HUES64 (cell line): ENCODE measurements around the gene KAZN.

Source experiments
- H3K27ac ChIP-seq: 2 replicates; pipeline ENCODE4 v1.7.0; 2013; ENCODE audit warnings: low read depth, low read length, inconsistent platforms
- H3K27me3 ChIP-seq: 2 replicates; pipeline ENCODE4 v1.6.1; 2013; ENCODE audit warnings: mild to moderate bottlenecking, low read length; ENCODE audit not compliant: insufficient read depth
- H3K36me3 ChIP-seq: 2 replicates; pipeline ENCODE4 v1.6.1; 2013; ENCODE audit warnings: mild to moderate bottlenecking, low read length; ENCODE audit not compliant: insufficient read depth
- H3K4me1 ChIP-seq: 2 replicates; pipeline ENCODE4 v1.6.1; 2013; ENCODE audit warnings: mild to moderate bottlenecking, low read length, moderate library complexity; ENCODE audit not compliant: insufficient read depth
- H3K4me3 ChIP-seq: 2 replicates; pipeline ENCODE4 v1.5.1; 2013; ENCODE audit warnings: mild to moderate bottlenecking, low read length, moderate library complexity
- H3K9ac ChIP-seq: 2 replicates; pipeline ENCODE4 v1.6.1; 2013; ENCODE audit warnings: mild to moderate bottlenecking, low read depth, low read length
- H3K9me3 ChIP-seq: 2 replicates; pipeline ENCODE4 v1.6.1; 2013; ENCODE audit warnings: low read depth, low read length; ENCODE audit not compliant: insufficient read depth
- WGBS: fragments of 150-250, 120-280 bp; methylation state at CpG from one replicate; pipeline ENCODE4 v1.1.7; 2013; ENCODE audit warnings: missing lambda C conversion rate; 5-methylcytosine and 5-hydroxymethylcytosine counted together

Gene KAZN

GRCh38 chr1:14945132-14946010 is 346.9 kb downstream of the KAZN start:
- H3K4me3 ChIP-seq = no peak overlapping the region
- H3K9me3 ChIP-seq = no peaks in the 10 kb centered on the region
- no peak overlapping the region for H3K9ac ChIP-seq
- H3K36me3 ChIP-seq = no peaks in the 10 kb centered on the region
- WGBS = 73% methylated on average over 26 of the region's 26 CpGs
- H3K27ac ChIP-seq = no peak overlapping the region
- H3K4me1 ChIP-seq = peaks cover 41% of the 10 kb centered on the region
- no peaks in the 10 kb centered on the region for H3K27me3 ChIP-seq

DNA sequence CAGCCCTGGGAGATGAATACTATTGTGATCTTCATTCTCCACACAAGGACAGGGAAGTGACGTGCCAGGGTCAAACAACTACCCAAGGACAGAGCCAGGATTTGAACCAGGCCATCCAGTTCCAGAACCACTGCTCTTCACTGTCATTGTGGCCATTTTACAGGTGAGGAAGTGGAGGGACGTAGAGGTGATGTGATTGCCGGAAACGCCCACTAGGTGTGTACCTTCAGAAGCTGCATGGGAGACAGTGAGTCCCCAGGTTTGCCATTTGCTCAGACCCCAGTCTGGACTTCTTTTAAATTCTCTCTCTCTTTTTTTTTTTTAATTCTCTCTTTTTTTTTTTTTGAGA is 347.5 kb downstream of the KAZN start:
- Histone ChIP-seq H3K4me1 (peaks cover 46% of the 10 kb centered on the region), H3K27ac (no peak overlapping the region), H3K4me3 (no peak overlapping the region), H3K36me3 (no peaks in the 10 kb centered on the region), H3K9ac (no peak overlapping the region), H3K9me3 (no peaks in the 10 kb centered on the region), H3K27me3 (no peaks in the 10 kb centered on the region)
- 96% methylated on average over 4 of the region's 4 CpGs for WGBS

- 80% methylated on average over 14 of the region's 14 CpGs for WGBS
- H3K27me3 ChIP-seq = no peaks in the 10 kb centered on the region
- H3K9ac ChIP-seq = no peak overlapping the region
- H3K4me3 ChIP-seq = no peak overlapping the region
- H3K9me3 ChIP-seq = no peaks in the 10 kb centered on the region
- H3K36me3 ChIP-seq = no peaks in the 10 kb centered on the region
- H3K27ac ChIP-seq = no peak overlapping the region
- peaks cover 46% of the 10 kb centered on the region for H3K4me1 ChIP-seq
These were observed 348.3 kb downstream of the KAZN start for GRCh38 chr1:14946684-14947238.

DNA sequence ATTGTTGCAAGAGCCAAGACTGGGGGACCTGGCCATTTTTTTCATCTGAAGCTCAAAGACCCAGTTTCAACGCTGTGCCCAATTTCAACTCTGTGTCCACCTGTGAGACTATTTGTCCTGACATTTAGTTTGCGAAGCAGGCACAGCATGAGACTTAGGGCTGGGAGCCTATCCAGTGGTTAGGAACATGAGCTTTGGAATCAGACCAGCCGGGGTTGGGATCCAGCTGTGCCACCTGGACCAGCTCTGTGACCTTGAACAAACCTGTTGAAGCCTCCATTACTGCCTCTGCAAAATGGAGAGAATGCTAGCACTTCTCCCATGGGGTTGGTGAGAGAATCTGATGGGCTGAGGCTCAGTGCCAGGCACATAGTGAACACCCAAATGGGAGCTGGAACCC is 348.9 kb downstream of the KAZN start:
- no peaks in the 10 kb centered on the region for H3K9me3 ChIP-seq
- peaks cover 44% of the 10 kb centered on the region for H3K4me1 ChIP-seq
- H3K36me3 ChIP-seq = no peaks in the 10 kb centered on the region
- no peak overlapping the region for H3K9ac ChIP-seq
- no peaks in the 10 kb centered on the region for H3K27me3 ChIP-seq
- H3K27ac ChIP-seq = no peak overlapping the region
- 95% methylated on average over 3 of the region's 3 CpGs for WGBS
- no peak overlapping the region for H3K4me3 ChIP-seq

DNA sequence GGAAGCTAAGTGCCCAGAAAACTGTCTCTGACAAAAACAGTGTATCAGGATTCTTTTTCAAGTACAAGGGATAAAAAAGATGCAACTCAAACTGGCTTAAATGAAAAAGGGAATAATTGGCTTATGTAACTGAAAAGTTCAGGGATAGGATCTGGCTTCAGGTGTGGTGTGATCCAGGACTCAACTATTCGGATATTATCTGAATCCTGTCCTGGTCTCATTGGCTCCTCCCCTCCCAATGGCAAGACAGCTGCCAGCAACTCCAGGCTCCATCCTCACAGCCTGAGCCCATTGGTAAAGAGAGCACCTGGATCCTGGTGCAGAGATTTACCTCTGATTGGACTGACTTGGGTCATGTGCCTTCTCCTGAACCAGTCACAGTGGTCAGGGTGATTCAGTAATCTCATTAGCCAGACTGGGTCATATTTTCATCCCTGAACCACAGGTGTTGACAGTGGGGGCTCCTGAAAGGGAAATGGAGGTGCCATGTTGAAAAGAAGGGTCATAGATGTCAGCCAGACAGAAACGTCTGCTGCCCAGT is 349.7 kb downstream of the KAZN start:
- Histone ChIP-seq H3K27me3 (no peaks in the 10 kb centered on the region), H3K27ac (no peak overlapping the region), H3K4me1 (peaks cover 36% of the 10 kb centered on the region), H3K4me3 (no peak overlapping the region), H3K9ac (no peak overlapping the region), H3K36me3 (no peaks in the 10 kb centered on the region), H3K9me3 (no peaks in the 10 kb centered on the region)
- 93% methylated on average over 2 of the region's 2 CpGs for WGBS

DNA sequence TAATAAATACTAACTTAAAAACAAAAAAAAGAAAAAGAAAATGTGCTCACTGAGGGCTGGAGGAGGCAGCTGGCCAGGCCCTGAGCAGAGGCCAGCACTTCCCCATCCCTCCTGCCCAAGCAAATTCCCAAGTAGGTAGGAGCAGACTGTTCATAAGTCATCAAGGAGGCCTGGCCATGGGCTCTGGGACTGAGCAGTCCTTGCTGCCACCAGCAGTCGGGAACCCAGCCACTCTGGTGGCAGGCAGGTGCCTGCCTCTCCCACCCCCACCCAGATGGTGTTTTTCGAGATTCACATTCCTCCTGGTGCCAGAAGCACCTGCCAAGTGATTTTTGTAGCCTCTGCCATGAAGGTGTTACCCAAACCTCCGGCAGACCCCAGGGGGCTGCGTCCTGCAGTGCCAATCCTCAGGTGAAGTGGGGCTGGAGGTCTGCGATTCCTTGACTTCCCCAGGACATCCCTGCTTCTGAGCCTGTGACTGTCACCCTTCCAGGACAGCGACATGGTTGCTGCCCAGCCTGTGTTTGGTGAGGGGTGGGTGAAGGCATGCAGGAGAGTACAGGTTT is 350.9 kb downstream of the KAZN start:
- H3K4me3 ChIP-seq = no peak overlapping the region
- WGBS = 87% methylated on average over 6 of the region's 6 CpGs
- no peak overlapping the region for H3K9ac ChIP-seq
- H3K9me3 ChIP-seq = 0 out of 2 replicates have a peak, but pooled peaks cover 5% of the 10 kb centered on the region
- no peaks in the 10 kb centered on the region for H3K36me3 ChIP-seq
- H3K27me3 ChIP-seq = no peaks in the 10 kb centered on the region
- peaks cover 33% of the 10 kb centered on the region for H3K4me1 ChIP-seq
- no peak overlapping the region; the same call in 1 of the 2 replicates for H3K27ac ChIP-seq

GRCh38 chr1:14949836-14950713 is 351.6 kb downstream of the KAZN start:
- Histone ChIP-seq H3K4me1 (peaks cover 31% of the 10 kb centered on the region), H3K27ac (no peak overlapping the region; the same call in 1 of the 2 replicates), H3K9me3 (0 out of 2 replicates have a peak, but pooled peaks cover 5% of the 10 kb centered on the region), H3K27me3 (no peaks in the 10 kb centered on the region), H3K36me3 (no peaks in the 10 kb centered on the region), H3K4me3 (no peak overlapping the region), H3K9ac (no peak overlapping the region)
- WGBS = 84% methylated on average over 14 of the region's 20 CpGs

- 93% methylated on average over 5 of the region's 5 CpGs for WGBS
- no peak overlapping the region for H3K4me3 ChIP-seq
These were observed 353.3 kb downstream of the KAZN start for GRCh38 chr1:14951766-14952165.

GRCh38 chr1:14952626-14953314 is 354.3 kb downstream of the KAZN start:
- Histone ChIP-seq H3K9ac (no peak overlapping the region), H3K9me3 (0 out of 2 replicates have a peak, but pooled peaks cover 5% of the 10 kb centered on the region), H3K27ac (no peak overlapping the region), H3K4me3 (no peak overlapping the region), H3K4me1 (peaks cover 14% of the 10 kb centered on the region), H3K36me3 (no peaks in the 10 kb centered on the region), H3K27me3 (no peaks in the 10 kb centered on the region)
- 94% methylated on average over 11 of the region's 11 CpGs for WGBS

More at GRCh38 chr1:14951766-14952165, 353.3 kb downstream of the KAZN start:
- H3K9me3 ChIP-seq = 0 out of 2 replicates have a peak, but pooled peaks cover 5% of the 10 kb centered on the region
- H3K27ac ChIP-seq = no peak overlapping the region
- H3K4me1 ChIP-seq = peaks cover 19% of the 10 kb centered on the region
- no peaks in the 10 kb centered on the region for H3K27me3 ChIP-seq
- no peaks in the 10 kb centered on the region for H3K36me3 ChIP-seq
- H3K9ac ChIP-seq = no peak overlapping the region

DNA sequence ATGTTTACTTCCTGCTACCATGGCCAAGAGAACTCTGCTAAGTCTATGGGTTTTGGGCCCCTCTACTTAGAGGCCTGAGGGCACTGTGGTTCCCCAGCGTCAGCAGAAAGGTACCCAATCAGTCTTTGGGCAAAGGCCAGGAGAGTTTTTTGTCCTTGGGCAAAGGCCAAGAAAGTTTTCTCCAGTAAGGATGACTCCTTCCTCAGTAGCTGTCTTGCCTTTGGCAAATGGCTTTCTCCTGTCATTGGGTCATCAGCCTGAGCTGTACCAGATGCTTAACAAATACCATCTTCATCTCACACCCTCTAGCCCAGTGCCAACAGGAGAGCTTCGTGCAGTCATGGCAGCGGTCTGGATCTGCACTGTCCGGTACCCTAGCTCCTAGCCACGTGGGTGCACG is 355.7 kb downstream of the KAZN start:
- WGBS = 96% methylated on average over 6 of the region's 6 CpGs
- Histone ChIP-seq H3K4me3 (no peak overlapping the region), H3K4me1 (peaks cover 14% of the 10 kb centered on the region), H3K27ac (no peak overlapping the region), H3K27me3 (no peaks in the 10 kb centered on the region), H3K9me3 (0 out of 2 replicates have a peak, but pooled peaks cover 5% of the 10 kb centered on the region), H3K9ac (no peak overlapping the region), H3K36me3 (no peaks in the 10 kb centered on the region)
